ENCODE results near the gene HS3ST3A1. TPM values are rescaled to one million over a fixed set of nuclear protein-coding genes. Genes with fewer than 3 reads are reported as not detected.

HS3ST3A1 gene
- total RNA-seq, 1 experiment from 2014 or later, result 3.4 TPM

DNA sequence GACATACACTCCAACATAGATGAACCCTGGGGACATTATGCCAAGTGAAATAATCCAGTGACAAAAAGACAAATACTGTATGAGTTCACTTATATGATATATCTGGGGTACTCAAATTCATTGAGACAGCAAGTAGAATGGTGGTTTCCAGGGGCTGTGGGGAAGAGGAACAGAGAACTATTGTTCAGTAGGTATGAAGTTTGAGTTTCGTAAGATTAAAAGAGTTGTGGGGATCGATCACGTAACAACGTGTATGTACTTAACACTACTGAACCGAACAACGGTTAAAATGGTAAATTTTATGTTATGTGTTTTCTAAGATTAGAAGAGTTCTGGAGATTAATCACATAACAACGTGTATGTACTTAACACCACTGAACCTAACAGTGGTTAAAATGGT, 100.8 kb downstream of the HS3ST3A1 start:
- Histone ChIP-seq H2BK15ac (ENCODE audit: low read depth, low read length) (no peak overlapping the region), H3K23ac (ENCODE audit: insufficient read length, low read depth, low read length) (no peak overlapping the region), H2AK5ac (ENCODE audit: insufficient read length, low read length) (no peak overlapping the region), H3K9me3 (ENCODE audit: control insufficient read depth, low read depth, low read length) (no peaks in the 10 kb centered on the region), H3K14ac (ENCODE audit: insufficient read depth, low read length) (no peak overlapping the region), H3K56ac (ENCODE audit: insufficient read length, low read depth, low read length) (no peak overlapping the region), H3K23me2 (ENCODE audit: insufficient read length, low read depth, low read length, poor library complexity, severe bottlenecking) (no peaks in the 10 kb centered on the region), H4K20me1 (ENCODE audit: control insufficient read depth, insufficient read depth, insufficient read length) (no peaks in the 10 kb centered on the region), H2BK12ac (ENCODE audit: insufficient read length, low read depth, low read length) (no peak overlapping the region), H2AFZ (ENCODE audit: low read length) (no peak overlapping the region), H3K4me2 (ENCODE audit: insufficient read depth, insufficient read length, low read length) (no peak overlapping the region), H3K4me1 (ENCODE audit: insufficient read depth, low read length) (no peaks in the 10 kb centered on the region), H4K8ac (replicated peaks; ENCODE audit: insufficient read length, low read depth, low read length) (no peak overlapping the region), H3T11ph (ENCODE audit: low read length) (no peak overlapping the region), H2BK5ac (ENCODE audit: insufficient read length, low read length) (no peak overlapping the region), H3K27me3 (ENCODE audit: insufficient read depth, low read length) (no peaks in the 10 kb centered on the region), H2BK20ac (ENCODE audit: low read depth, low read length, poor library complexity, severe bottlenecking) (no peak overlapping the region), H3K4ac (ENCODE audit: low read depth, low read length) (no peak overlapping the region), H2BK120ac (ENCODE audit: low read depth, low read length, poor library complexity, severe bottlenecking) (no peak overlapping the region), H4K91ac (ENCODE audit: insufficient read length, low read depth, low read length) (no peak overlapping the region), H4K5ac (ENCODE audit: insufficient read length, low read depth, low read length) (no peak overlapping the region), H3K79me2 (ENCODE audit: insufficient read depth, low read length) (no peaks in the 10 kb centered on the region), H3K27ac (ENCODE audit: insufficient read length, low read depth, low read length) (no peak overlapping the region), H3K79me1 (ENCODE audit: insufficient read depth, low read depth, low read length, poor library complexity, severe bottlenecking) (no peaks in the 10 kb centered on the region), H3K9ac (ENCODE audit: extremely low read depth, insufficient read length, low read length) (no peak overlapping the region), H3K18ac (ENCODE audit: insufficient read length, low read depth, low read length) (no peak overlapping the region)
- DNase-seq, result no peak
- no peak overlapping the region for H3K4me3 Mint-ChIP-seq
- H3K27ac Mint-ChIP-seq, result no peak overlapping the region
- peaks cover 0 to under 1% (median 0%) of the 10 kb centered on the region in 3 experiments; a peak in 2 of 7 replicates for H3K36me3 Mint-ChIP-seq (ENCODE audit: insufficient read depth in 1 of 3, low read depth in 3 of 3)
- H3K9me3 Mint-ChIP-seq, result no peaks in the 10 kb centered on the region
- H3K27me3 Mint-ChIP-seq (ENCODE audit: low read depth), result no peaks in the 10 kb centered on the region
- no peaks in the 10 kb centered on the region for H3K4me1 Mint-ChIP-seq
- WGBS (ENCODE audit: extremely low coverage, insufficient read length, low lambda C conversion rate), result 100% methylated on average over 4 of the region's 7 CpGs
- TF ChIP-seq, protein P1, sequence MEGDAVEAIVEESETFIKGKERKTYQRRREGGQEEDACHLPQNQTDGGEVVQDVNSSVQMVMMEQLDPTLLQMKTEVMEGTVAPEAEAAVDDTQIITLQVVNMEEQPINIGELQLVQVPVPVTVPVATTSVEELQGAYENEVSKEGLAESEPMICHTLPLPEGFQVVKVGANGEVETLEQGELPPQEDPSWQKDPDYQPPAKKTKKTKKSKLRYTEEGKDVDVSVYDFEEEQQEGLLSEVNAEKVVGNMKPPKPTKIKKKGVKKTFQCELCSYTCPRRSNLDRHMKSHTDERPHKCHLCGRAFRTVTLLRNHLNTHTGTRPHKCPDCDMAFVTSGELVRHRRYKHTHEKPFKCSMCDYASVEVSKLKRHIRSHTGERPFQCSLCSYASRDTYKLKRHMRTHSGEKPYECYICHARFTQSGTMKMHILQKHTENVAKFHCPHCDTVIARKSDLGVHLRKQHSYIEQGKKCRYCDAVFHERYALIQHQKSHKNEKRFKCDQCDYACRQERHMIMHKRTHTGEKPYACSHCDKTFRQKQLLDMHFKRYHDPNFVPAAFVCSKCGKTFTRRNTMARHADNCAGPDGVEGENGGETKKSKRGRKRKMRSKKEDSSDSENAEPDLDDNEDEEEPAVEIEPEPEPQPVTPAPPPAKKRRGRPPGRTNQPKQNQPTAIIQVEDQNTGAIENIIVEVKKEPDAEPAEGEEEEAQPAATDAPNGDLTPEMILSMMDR (conservative IDR thresholded peaks at IDR 0.05), result no peak
